HG03460 (cell line): ENCODE measurements around the gene GRM2.
A peak's percentile ranks its signal among the peaks of the same experiment; 100 is the strongest.

Source experiments
- ATAC-seq: cut with Tn5 transposase; IDR thresholded peaks from one replicate; pipeline ENCODE4 v1.9.1; 2021; ENCODE audit not compliant: unreplicated experiment

GRM2 gene

DNA sequence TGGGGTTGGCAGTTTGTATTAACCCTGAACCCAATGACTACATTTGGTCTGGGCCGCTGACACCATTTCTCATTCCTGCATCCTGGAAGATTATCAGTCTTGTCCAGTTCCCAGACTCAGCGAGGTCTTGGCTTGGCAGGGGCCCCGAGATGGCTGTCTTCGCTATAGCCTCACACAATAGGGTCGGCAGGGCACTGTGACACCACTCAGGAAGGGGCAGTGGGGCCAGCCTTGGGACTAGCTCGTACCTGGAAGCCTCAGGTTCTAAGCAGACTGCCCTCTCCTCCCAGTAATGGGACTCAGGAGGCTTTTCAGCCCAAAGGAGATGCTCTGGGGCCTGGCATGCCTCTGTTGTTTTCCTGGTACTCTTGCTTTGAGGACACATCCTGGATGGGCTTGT, 26.7 kb upstream of the GRM2 start:
- ATAC-seq = no peak

DNA sequence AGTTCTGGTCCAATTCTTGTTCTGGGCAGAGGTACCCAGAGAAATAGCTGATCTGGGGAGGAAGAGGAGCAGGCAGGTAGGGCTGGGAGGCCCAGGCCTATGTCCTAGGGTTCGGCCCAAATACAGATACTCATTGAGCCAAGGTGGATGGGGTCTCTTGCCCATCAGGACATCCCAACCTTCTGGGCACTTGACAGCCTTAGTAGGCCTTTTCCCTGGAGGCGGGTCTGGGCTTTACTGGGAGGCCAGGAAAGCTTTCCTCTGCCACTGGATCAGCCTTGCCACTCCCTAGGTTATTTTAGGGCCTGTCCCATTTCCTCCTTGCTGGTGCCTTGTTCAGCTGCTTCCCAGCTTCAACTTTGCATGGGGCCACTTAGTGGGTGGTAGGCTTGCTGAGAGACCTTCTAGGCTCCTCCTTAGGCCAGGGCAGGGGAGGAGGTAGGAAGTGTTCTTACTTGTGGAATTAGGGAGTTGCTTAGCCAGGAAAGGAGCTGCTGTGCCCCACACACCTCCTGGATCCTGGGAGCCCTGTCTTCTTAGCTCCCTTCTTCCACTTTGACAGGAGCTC, 26.1 kb upstream of the GRM2 start:
- ATAC-seq = no peak

DNA sequence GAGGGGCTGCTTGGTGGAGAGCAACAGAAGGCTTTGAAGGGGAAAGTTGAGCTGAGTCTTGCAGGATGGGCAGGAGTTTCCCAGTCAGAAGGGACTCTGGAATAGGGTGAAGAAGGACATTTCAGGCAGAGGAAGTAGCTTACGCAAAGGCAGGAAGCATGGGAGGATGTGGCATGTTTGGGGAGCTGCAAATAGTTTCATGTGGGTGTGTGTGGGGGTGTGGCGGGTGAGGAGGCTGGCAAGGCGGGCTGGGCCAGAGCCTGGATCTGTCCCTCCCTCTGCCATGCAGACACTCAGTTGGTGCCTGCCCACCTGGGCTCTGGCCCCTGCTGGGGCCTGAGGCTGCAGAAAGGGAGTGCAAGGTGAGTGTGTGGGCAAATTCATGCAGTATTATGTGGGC, 25.4 kb upstream of the GRM2 start:
- no peak for ATAC-seq

DNA sequence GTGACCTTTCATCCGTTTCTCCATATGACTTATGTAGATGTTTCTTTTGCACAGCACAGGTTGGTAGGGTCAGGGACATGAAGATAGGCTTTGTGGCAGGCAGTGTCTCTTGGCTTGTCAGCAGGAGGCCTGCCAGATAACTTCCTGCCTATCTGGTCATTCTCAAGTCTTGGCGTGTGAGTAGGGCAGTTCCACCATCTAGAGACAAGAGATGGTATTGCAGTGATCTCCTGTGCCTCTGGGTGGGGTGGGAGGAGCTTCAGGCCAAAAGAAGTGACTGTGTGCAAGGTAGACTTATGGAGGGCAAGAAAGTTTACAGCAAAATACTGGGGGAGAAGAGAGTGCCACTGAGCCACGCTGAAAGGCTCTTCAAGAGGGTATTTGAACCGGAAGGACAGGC, 24.8 kb upstream of the GRM2 start:
- peak; percentile 64 for ATAC-seq

DNA sequence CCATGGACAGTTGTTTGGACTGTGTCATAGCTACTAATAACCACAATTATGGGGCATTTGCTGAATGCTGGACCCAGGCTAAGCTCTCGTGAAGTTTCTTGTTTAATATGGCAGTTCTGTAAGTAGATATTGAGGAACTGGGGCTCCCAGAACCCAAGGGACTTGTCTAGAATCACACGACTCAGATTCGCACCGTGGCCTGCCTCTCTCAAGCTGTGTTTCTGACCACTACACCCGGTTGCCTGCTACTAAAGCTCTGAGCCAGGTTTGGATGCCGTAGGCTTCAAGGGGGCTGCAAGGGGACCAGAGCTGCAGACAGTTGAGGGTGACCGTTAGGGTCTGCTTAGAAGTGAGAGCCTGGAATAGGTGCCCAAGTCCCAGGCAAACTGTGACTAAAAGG, 24.3 kb upstream of the GRM2 start:
- ATAC-seq = no peak

DNA sequence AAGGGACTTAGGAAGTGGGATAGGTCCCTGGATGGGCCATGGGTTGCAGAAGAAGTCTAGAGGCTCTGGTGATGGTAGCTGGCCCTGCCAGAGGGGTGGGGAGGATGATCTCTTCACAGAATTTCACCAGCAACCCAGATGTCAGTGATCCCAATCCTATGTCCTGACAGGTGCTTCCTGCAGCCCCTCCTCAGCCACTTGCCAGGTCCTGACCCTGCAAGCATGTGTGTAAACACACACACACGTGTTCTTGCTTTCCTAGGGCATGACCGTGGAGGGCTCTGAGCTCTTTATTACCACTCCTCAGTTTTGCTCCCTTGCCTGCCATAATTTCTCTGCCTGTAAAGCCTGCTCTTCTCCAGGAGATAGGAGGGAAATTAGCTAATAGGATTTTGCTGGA, 23.3 kb upstream of the GRM2 start:
- no peak for ATAC-seq

DNA sequence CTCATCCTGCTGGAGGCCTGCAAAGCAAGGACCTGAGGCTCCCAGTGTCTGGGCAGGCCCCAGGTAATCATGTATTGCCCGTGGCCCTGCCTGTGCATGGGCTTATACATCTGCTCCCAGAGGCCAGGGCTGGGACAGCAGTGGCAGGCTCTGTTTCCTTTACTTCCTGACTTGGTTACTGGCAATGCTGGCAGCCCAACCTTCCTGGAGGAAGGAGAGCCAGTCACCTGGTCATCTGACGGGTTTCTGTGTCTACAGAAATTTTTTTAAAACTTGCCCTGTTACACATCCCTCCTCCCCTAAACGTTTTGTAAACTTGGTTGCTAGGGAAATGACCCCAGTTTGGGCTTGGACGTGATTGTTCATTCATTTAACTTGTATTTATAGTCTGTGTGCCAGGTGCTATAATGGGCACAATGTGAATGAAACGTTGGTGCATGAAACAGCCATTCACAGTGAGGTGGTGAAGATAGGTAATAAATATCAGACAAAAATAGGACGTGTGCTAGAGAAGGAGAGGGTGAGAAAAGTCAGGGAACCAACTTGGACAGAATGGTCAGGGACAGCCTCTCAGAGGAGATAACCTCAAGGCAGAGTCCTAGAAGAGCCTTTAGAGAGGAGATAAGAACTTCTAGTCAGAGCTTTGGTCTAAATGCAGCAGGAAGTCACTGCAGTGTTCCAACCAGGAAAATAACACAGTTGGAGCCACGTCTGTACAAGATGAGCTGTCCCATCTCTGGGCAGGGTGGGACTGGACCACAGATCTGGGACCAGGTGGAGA, 21.7 kb upstream of the GRM2 start:
- ATAC-seq = no peak

DNA sequence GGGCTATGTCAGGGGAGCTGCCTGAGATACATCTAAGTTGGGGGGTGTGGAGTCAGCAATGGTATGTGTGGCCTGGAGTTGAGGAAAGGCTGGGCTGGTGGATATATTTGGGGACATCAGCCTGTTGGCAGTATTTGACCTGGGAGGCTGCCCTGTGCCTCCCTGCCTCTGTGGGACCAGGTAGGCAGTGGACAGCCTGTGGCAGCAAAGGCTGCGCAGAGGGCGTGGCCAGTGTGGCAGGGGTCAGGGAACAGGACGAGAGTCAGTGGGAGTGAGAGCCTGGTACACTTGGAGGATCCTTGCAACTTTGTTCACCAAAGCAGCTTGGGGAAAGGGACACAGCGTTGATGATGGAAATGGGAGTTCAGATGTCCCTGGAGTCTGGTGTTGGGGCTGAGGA, 20.8 kb upstream of the GRM2 start:
- ATAC-seq = no peak

DNA sequence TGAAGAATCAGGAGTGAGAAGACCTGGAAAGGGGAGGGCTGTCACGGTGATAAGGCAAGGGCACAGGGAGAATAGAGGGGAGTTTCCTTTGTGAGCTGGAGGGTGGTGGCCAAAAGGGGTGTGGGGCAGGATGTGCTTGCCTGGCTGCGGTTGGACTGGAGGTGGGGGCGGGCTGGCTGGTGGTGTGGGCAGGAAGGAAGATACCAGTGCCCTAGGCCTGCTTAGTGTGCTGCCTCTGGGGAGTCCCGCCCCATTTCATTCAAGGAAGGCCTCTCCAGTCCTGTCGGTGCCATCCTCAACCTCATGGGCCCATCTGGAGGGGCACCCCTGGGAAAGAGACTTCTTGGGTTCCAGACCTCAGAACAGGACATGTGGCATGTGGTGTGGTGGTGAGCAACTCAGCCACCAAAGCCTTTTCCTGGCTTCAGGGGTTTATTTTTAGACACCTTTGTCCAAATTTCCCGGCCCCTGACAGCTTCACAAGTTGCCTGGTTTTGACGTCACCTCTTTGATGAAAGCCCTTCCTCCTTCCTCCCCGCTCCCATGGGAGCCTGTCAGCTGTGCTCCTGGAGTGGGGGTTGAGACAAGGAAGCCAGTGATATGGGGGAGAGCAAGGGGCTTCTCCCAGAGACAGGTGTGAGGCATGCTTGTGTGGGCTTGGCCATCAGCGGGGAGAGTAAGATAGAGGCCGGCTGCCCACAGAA, 20.2 kb upstream of the GRM2 start:
- ATAC-seq = peak; percentile 63

DNA sequence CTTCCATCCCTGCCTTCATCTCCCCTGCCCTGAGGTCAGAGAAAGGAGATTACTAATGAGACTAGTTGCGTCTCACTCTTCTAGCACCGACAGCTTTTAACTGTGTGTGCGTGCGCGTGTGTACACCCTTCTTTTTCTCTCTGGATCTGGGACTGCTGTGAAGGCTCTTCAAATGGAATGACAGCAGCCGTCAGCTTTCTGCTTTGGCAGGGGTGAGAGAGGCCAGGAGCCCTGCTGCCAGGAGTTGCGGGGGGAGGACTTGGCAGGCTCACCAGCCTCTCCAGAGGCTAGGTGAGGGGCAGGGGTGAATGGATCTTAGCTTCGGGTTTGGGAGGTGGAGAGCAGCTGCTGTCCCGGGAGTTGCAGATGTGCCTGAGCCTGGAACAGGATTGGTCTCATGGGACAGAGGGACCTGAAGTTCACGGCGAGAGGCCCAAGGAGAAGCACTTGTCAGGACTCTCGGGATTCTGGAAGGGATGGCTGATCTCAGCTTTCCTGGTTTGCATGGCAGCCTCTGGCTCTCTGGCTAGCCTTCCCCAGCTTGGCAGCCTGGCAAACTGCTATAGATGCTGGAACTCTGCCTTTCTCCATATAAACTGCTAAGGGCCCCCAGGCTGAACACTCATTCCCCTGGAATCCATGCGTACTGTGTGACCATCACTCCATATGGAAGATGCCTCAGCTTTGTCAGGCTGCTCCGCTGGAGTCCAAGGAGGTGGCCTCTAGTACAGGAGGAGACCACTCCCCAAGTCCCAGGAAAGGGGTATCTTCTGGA, 19.2 kb upstream of the GRM2 start:
- no peak for ATAC-seq

DNA sequence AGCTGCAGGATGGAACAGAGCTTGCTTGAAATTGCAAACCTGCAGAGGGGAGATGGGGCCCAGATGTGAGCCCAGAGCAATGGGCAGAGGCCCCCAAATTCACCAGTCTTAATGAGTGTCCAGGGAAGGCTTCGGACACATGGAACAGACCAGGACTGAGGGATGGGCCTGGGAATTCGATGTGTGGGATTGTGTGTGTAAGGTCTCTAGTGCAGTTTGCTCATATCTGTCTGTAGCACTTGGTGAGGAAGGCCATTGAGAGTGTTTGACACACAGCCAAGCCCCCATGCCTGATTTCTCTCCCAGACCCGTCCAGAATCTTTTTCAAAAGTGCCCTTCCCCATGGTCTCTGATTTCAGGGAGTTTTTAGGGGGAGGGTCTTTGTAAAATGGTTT, 18.7 kb upstream of the GRM2 start:
- no peak for ATAC-seq

DNA sequence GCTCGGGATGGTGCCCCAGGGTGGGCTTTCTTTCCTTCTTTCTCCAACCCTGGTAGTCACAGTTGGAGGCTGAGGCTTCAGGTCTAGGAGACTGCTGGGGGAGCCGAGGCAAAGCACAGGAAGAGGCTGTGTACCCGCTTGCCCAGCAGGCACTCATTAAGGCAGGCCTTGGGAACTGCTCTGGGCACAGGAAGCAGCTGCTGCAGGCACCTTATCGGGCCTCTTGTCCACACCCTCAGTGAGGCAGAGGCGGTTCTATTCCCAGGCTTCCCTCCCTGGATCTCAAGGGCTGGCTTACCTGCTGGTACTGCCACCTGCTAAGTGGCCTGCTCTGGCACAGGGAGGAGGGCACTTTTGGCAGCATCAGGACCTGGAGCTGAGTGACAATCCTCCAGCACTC, 15.8 kb upstream of the GRM2 start:
- ATAC-seq = no peak

DNA sequence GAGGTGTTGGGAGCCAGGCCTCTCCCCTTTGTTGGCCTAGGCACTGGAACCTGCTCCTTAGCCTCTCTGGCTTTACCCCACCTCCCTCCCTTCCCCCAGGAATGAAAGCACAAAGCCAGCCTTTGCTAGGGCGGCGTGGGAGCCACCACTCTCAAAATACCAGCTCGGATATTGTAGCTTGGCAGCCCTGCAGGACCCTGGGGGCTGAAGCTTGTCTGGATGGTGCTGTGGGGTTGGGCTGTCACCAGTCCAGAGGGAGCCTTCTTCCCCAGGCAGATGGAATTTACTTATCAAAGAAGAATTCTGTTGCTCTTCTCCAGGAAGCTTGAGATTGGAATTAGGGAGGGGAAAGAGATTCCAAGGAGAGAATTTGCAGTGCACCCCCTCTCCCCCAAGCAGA, 14.9 kb upstream of the GRM2 start:
- no peak for ATAC-seq

DNA sequence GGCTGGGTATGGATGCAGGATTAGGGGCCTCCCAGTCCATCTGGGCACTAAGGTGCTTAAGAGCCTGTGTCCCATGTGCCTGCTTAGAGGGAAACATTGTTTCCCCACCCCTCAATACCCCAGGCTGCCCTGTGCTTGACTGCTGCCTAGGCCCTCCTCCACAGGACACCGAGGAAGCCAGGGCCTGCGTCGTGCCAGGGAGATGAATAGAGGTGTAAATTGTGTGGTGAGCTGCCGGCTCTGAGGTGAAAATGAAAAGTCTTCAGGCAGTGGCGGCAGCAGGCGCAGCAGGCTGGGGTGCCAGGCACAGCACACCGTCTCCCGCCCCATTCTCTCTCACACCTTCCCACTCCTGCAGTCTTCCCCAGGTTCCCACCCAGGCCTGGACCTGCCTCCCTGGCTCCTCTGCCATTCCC, 13.9 kb upstream of the GRM2 start:
- ATAC-seq = no peak

DNA sequence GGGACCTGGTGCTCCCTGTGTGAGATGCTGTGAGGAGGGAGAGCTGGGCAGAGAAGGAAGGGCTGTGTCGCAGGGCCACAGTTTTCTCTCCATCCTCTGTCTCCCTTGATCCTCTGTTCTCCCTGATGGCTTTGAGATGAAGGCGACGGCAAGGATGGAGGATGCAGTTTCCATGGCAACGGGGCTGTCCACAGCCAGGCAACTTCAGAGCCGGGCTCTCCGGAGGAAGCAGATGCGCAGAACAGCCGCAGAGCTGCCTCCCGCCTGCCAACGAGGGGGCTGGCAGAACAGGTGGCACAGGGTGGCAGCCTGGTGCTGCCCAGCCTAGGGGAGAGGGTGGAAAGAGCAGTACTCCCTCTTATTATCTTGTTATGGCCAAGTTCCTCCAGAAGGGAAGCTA, 9.9 kb upstream of the GRM2 start:
- no peak for ATAC-seq

DNA sequence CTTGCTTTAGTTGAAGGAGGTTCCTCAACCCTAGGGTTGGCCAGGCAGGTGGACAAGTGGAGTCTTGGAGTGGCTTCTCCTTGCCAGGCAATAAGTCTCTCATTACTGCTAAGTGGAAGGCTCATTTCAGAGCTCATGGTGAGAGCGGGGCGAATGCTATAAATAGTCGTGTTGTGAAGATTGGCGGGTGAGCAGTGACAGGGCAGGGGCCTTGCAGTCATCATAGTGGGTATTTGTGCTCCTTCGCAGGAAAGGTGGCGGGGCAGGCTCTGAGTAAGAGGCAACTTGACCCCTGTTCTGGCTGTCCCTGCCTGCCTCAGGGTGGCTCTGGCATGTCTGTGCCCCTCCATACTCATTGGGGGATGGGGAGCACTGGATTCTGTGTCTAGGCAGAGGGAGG, 8.7 kb upstream of the GRM2 start:
- no peak for ATAC-seq

DNA sequence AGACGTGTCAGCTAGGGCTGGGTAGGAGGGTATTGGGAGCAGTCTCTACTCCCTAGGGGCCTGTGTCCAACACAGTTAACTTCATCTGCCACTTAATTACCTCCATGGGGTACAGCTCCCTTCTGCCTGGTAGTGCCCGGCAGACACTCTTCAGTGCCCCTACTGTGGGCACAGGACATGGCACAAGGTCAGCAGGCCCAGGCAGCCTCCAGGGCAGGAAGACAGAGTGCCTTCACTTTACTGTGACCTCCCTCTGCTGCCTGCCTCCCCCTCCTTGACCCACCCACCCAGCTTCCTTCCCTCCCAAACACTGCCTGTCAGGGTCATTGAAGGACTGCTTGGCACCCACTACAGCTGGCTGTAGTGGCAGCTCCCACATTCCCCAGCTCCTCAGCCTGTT, 6.5 kb upstream of the GRM2 start:
- no peak for ATAC-seq

DNA sequence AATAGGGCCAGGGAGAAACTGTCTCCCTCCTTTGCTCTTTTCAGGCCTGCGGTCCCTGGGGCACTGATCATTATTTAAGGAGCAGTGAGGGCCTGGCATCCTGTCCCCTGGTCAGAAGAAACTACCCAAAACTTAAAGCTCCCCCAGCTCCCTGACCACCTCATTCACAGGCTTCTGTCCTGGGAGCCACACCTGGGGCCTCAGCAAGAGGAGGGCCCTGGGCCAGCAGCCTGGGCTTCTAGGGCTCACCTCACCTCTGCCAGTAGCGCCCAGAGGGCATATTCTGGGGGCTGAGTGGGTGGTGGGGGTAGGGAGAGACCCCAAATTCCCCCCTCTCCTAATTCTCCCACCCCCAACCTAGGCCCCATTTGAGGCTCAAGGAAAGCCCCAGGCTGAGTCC, 4.7 kb upstream of the GRM2 start:
- ATAC-seq = no peak

DNA sequence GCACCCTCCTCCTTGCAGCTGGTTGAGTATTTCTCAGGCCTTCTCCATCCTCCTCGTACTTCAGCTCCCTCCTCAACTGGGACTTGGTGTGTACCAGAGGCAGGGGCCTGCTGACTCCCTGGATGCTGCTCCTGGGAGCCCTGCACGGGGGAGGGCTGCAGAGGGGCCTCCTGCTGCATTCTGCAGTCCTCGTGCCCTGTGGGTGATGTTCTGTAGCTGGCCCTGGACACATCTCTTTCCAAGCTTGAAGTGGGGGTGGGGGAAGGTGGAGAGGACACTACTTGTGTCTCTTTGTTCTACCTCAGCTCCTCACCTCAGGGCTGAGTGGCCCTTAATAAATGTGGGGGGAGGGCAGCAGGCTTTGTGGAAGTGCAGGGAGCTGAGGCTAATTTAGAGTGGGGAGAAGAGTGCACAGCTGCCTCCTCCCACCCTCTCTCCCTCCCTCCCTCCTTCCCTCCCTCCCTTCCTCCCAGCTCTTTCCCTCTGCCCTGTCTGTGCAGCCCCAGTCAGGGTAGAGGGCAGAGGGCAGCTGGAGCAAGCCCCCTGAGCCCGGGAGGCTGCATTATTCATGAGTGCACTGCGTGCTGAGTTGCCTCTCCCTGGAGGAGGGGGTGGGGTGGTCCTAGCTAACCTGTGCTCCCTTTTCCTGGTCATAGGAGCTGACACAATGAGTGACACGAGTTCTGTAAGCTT, 3.7 kb upstream of the GRM2 start:
- no peak for ATAC-seq

DNA sequence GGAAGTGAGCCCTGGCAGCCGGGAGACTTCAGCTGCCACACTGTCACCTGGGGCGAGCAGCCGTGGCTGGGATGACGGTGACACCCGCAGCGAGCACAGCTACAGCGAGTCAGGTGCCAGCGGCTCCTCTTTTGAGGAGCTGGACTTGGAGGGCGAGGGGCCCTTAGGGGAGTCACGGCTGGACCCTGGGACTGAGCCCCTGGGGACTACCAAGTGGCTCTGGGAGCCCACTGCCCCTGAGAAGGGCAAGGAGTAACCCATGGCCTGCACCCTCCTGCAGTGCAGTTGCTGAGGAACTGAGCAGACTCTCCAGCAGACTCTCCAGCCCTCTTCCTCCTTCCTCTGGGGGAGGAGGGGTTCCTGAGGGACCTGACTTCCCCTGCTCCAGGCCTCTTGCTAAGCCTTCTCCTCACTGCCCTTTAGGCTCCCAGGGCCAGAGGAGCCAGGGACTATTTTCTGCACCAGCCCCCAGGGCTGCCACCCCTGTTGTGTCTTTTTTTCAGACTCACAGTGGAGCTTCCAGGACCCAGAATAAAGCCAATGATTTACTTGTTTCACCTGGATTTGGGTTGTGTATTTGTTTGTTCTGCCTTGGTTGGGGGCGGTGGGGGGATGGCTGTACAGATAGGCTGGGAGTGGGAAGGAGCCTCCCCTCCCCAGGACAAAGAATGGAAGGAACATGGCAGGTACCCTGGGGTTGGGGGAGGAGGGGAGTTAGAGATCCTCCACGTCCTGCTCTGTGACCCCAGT, 2.9 kb upstream of the GRM2 start:
- no peak for ATAC-seq
